ENCODE data around the gene PDE4B. TPM values are rescaled to one million over a fixed set of nuclear protein-coding genes. Genes with fewer than 3 reads are reported as not detected.
A peak's percentile ranks its signal among the peaks of the same experiment; 100 is the strongest.

The PDE4B gene
- total and polyA plus RNA-seq, 3 experiments from 2014 or later, result 29.7 to 34.5 (median 31.4) TPM

DNA sequence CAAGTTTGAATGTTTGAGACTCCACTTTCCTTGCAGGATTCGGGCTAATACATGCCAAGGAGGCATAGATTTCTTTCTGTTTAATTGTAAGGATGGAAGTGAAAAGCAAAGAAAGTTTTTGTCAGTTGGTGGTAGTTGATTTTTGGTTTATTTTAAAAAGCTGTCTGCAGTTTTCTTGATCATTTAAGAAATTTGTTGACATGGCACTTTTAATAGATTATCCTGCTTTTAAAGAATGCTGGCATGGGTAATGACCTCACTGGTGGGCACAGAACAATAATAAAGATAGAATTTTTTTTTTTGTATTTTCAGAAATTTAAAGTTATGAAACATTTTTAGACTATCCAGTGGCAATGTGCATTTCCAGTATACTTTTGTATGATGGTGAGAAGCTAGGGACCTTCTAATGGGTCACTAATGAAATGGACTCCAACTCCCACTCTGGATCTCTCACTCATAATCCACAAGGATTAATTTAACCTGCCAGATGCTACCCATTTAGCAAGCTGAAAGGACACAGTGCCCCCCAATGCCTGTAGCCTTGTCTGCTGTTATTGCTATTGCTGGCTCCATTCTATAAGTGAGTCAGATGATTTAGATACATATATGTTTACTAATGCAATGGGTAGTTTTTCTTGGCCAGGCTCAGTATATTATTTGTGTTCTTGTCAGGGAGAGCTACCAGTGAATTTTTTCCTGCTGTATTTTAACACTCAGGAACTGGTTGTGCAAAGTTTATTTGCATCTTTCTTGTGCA, 551.1 kb downstream of the PDE4B start:
- no peaks in the 10 kb centered on the region for H3K27me3 Mint-ChIP-seq
- H3K27ac ChIP-seq (ENCODE audit: low read depth, low read length), result no peak overlapping the region
- no peaks in the 10 kb centered on the region for H3K9me3 Mint-ChIP-seq
- DNase-seq, result no peak
- H3K4me1 Mint-ChIP-seq, result peaks cover 73 to 94% (median 92%) of the 10 kb centered on the region in 3 donors
- CTCF ChIA-PET, result interaction anchor here (1.1 to 2.4 kb wide), 7 partner anchors 11 to 102 kb away, joined by 3 to 12 read pairs (median 5); no protein-coding TSS in a partner anchor
- peaks cover 0 to 54% (median 7%) of the 10 kb centered on the region in 3 donors for H3K36me3 Mint-ChIP-seq
- H3K27me3 ChIP-seq (ENCODE audit: insufficient read depth, low read length, poor library complexity, severe bottlenecking), result no peaks in the 10 kb centered on the region
- H3K36me3 ChIP-seq (ENCODE audit: insufficient read depth, low read length), result no peaks in the 10 kb centered on the region
- POLR2A ChIA-PET, result interaction anchor here (1.0 to 1.2 kb wide), 2 partner anchors 9 to 24 kb away, joined by 3 to 4 read pairs; no protein-coding TSS in a partner anchor
- H3K9me3 ChIP-seq (ENCODE audit: low read length), result no peaks in the 10 kb centered on the region
- peaks cover 83% of the 10 kb centered on the region for H3K4me1 ChIP-seq (ENCODE audit: insufficient read depth, low read length)
- H3K27ac Mint-ChIP-seq, result peak overlapping the region; percentile 51 to 92 (median 68)
- no peak overlapping the region for H3K4me3 ChIP-seq (ENCODE audit: low read length)
- H3K4me3 Mint-ChIP-seq, result peak overlapping the region in 6 of 7 donors; percentile 19 to 73 (median 48)

DNA sequence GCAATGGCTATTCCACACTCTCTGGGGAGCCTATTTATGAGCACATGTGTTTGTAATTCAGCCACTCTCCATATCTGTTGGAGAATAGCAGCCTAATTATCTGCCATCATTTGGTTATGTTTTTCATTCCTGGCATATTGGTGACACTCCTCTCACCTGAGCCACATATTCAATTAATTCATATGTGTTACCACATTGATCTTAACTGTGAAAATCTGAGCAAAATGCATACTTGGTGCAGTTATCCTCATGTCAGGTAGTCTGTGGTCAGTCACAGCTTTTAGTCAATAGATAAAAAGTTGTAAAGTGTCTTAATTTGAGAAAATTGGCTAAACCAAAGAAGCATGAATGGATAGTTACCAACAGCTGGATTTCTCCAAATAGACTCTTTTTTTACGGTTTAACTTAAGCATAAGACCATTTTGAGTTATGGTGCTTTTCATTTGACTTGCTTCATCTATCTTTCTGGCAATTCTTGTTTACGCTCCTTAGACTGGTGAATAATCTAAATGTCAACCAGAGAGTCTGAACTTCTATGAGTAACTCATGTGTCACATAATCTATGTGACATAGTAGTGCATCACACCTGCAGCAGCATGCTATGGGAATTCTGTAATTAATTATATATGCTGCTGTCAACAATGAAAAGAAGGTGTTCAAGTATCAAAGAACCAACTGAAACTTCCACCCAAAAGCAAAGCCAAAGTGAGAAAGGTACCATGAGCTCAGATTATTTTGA, 553.5 kb downstream of the PDE4B start:
- H3K4me3 Mint-ChIP-seq, result peak overlapping the region; percentile 31 to 65 (median 44)
- Histone ChIP-seq H3K4me3 (ENCODE audit: low read length) (no peak overlapping the region), H3K9me3 (ENCODE audit: low read length) (no peaks in the 10 kb centered on the region), H3K36me3 (ENCODE audit: insufficient read depth, low read length) (no peaks in the 10 kb centered on the region), H3K4me1 (ENCODE audit: insufficient read depth, low read length) (peaks cover 87% of the 10 kb centered on the region), H3K27ac (ENCODE audit: low read depth, low read length) (no peak overlapping the region), H3K27me3 (ENCODE audit: insufficient read depth, low read length, poor library complexity, severe bottlenecking) (no peaks in the 10 kb centered on the region)
- H3K4me1 Mint-ChIP-seq, result peaks cover 83 to 96% (median 94%) of the 10 kb centered on the region in 3 donors
- no peaks in the 10 kb centered on the region for H3K9me3 Mint-ChIP-seq
- H3K27me3 Mint-ChIP-seq, result no peaks in the 10 kb centered on the region
- peak overlapping the region; percentile 70 to 95 (median 86) for H3K27ac Mint-ChIP-seq
- POLR2A ChIA-PET, result interaction anchor here (1.0 to 1.8 kb wide), 2 partner anchors 10 kb away, joined by 5 read pairs; no protein-coding TSS in a partner anchor
- peaks cover 0 to 44% (median 3%) of the 10 kb centered on the region in 3 donors for H3K36me3 Mint-ChIP-seq
- no peak for DNase-seq
- CTCF ChIA-PET, result interaction anchor here (1.1 to 2.4 kb wide), 4 partner anchors 12 to 100 kb away, joined by 5 to 9 read pairs (median 6); no protein-coding TSS in a partner anchor

DNA sequence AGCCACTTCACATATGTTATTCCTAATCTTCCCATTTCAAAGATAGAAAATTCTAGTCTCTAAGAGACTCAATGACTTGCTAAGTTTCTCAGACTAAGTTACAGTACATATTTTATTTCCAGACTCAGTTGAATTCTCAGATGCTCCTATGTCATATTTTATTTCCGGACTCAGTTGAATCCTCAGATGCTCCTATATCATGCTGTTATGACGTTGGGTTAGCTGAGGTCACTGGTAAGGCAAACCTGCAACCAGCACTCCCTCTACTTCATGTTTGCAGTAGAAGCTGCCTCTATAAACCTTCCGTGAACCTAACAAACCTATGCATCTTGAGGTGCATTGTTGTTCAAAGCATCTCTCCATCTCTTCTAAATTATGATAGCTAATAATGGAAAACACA, 554.2 kb downstream of the PDE4B start:
- Histone ChIP-seq H3K36me3 (ENCODE audit: insufficient read depth, low read length) (no peaks in the 10 kb centered on the region), H3K4me1 (ENCODE audit: insufficient read depth, low read length) (peaks cover 87% of the 10 kb centered on the region), H3K4me3 (ENCODE audit: low read length) (no peak overlapping the region), H3K27ac (ENCODE audit: low read depth, low read length) (no peak overlapping the region), H3K9me3 (ENCODE audit: low read length) (no peaks in the 10 kb centered on the region), H3K27me3 (ENCODE audit: insufficient read depth, low read length, poor library complexity, severe bottlenecking) (no peaks in the 10 kb centered on the region)
- Mint-ChIP-seq H3K4me1 (peaks cover 83 to 96% (median 94%) of the 10 kb centered on the region in 3 donors), H3K4me3 (peak overlapping the region; percentile 24 to 72 (median 59)), H3K27ac (peak overlapping the region in 7 of 8 donors; percentile 70 to 95 (median 87)), H3K27me3 (no peaks in the 10 kb centered on the region), H3K9me3 (no peaks in the 10 kb centered on the region), H3K36me3 (peaks cover 2 to 44% (median 3%) of the 10 kb centered on the region in 3 donors)
- ChIA-PET CTCF (interaction anchor here (1.0 to 2.4 kb wide), 5 partner anchors 13 to 99 kb away, joined by 4 to 9 read pairs (median 6); no protein-coding TSS in a partner anchor), POLR2A (interaction anchor here (1.0 to 1.4 kb wide), 2 partner anchors 11 to 14 kb away, joined by 3 to 5 read pairs; no protein-coding TSS in a partner anchor)
- no peak for DNase-seq

DNA sequence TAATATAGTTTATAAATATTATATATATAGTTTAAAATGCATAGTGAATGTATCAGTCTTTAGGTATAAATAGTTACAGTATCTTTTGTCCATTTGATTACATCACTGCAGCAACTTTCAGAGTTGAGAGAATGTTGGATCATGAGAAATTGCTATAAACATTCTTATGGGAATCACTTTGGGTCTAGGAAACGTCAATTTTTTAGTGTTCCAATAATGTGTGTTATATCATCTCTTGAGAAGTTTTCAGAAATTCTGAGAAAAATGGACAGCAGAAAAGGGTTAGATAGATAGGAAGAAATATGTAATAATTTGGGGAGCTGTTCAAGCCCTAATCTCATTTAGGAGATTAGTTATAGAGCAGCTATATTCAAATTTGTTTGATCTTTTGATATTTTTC, 556.1 kb downstream of the PDE4B start:
- Histone ChIP-seq H3K4me1 (ENCODE audit: insufficient read depth, low read length) (peaks cover 89% of the 10 kb centered on the region), H3K27me3 (ENCODE audit: insufficient read depth, low read length, poor library complexity, severe bottlenecking) (no peaks in the 10 kb centered on the region), H3K36me3 (ENCODE audit: insufficient read depth, low read length) (no peaks in the 10 kb centered on the region), H3K4me3 (ENCODE audit: low read length) (no peak overlapping the region), H3K27ac (ENCODE audit: low read depth, low read length) (no peak overlapping the region), H3K9me3 (ENCODE audit: low read length) (no peaks in the 10 kb centered on the region)
- Mint-ChIP-seq H3K27me3 (no peaks in the 10 kb centered on the region), H3K27ac (peak overlapping the region; percentile 80 to 98 (median 95)), H3K9me3 (no peaks in the 10 kb centered on the region), H3K36me3 (peaks cover 6 to 47% (median 7%) of the 10 kb centered on the region in 3 donors), H3K4me1 (peaks cover 90 to 100% (median 99%) of the 10 kb centered on the region in 3 donors), H3K4me3 (peak overlapping the region in 5 of 7 donors; percentile 51 to 89 (median 62))
- no peak for DNase-seq
- POLR2A ChIA-PET, result interaction anchor here (1.0 to 2.2 kb wide), 2 partner anchors 10 to 12 kb away, joined by 3 to 10 read pairs; no protein-coding TSS in a partner anchor
- CTCF ChIA-PET, result interaction anchor here (3.3 kb wide), 1 partner anchor 13 kb away, joined by 9 read pairs; no protein-coding TSS in a partner anchor

DNA sequence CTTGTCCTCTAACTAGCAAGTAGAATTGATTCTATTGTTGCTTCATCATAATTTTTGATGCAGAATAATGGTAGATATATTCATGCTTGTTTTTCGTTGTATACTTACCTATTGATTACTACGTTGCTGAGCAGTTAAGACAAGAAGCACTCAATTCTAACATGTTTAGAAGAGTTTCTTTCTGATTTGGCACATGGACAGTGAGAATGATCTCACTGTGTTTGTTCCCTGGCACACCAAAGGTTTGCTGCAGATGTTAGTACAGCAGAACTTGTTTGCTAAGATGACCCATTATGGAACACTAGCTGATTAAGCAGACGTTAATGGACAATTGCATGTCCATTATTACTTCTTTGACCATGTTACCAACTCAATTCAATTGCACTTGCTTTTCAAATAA, 556.5 kb downstream of the PDE4B start:
- H3K4me3 Mint-ChIP-seq, result peak overlapping the region in 6 of 7 donors; percentile 51 to 89 (median 68)
- H3K9me3 Mint-ChIP-seq, result no peaks in the 10 kb centered on the region
- H3K36me3 Mint-ChIP-seq, result peaks cover 6 to 44% (median 7%) of the 10 kb centered on the region in 3 donors
- Histone ChIP-seq H3K27me3 (ENCODE audit: insufficient read depth, low read length, poor library complexity, severe bottlenecking) (no peaks in the 10 kb centered on the region), H3K27ac (ENCODE audit: low read depth, low read length) (no peak overlapping the region), H3K4me1 (ENCODE audit: insufficient read depth, low read length) (peaks cover 89% of the 10 kb centered on the region), H3K36me3 (ENCODE audit: insufficient read depth, low read length) (no peaks in the 10 kb centered on the region), H3K9me3 (ENCODE audit: low read length) (no peaks in the 10 kb centered on the region), H3K4me3 (ENCODE audit: low read length) (peak overlapping the region; percentile 8)
- CTCF ChIA-PET, result interaction anchor here (3.3 to 4.1 kb wide), 2 partner anchors 13 to 17 kb away, joined by 9 to 22 read pairs; no protein-coding TSS in a partner anchor
- H3K27ac Mint-ChIP-seq, result peak overlapping the region; percentile 80 to 98 (median 95)
- no peak for DNase-seq
- POLR2A ChIA-PET, result interaction anchor here (1.0 to 2.2 kb wide), 3 partner anchors 10 to 16 kb away, joined by 3 to 10 read pairs (median 3); no protein-coding TSS in a partner anchor
- peaks cover 86 to 100% (median 99%) of the 10 kb centered on the region in 3 donors for H3K4me1 Mint-ChIP-seq
- no peaks in the 10 kb centered on the region for H3K27me3 Mint-ChIP-seq

DNA sequence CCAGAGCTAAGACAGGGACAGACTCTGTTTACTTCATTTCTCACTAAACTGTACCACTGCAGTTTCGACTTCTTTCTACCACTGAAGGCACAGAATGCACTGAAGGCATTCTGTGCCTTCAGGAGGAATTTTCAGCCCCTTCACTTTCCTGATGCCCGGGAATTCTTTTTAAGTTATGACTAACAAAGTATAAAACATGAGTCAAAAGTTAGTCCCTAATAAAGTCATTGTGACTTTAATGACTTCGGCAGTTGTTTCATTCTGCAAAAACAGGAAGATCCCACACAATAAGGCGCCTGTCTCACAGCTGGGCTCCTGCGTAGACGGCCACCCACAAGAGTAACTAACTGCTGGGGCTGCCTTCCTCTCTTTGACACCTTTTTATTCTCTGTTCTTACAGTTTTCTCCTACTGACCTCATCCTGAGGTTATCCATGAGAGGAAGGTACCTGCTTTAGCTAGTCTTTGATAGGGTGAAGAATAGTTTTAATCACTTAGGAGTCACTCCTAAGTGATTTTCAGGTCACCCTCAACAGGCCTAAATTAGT, 557.4 kb downstream of the PDE4B start:
- H3K4me3 ChIP-seq (ENCODE audit: low read length), result peak overlapping the region; percentile 8

DNA sequence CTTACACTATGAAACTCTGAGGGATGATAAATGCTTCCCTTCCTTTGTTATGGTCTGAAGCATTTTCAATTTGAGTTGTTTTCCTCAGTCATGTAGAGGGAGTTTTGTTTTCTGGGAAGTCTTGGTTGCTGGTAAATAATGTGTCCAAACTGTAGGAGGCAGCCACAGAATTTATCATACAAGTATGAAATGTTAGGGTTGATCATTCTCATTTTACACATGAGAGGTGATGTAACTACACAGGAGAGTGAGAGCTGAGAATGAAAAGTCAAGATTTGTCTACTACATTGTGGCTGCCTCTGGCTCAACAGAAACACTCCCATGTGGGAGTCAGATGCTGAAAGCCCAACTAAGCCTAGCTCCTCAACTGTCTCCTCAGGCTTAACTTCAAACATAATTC, 558.8 kb downstream of the PDE4B start:
- Histone ChIP-seq H3K9me3 (ENCODE audit: low read length) (no peaks in the 10 kb centered on the region), H3K4me3 (ENCODE audit: low read length) (peak overlapping the region; percentile 12), H3K36me3 (ENCODE audit: insufficient read depth, low read length) (no peaks in the 10 kb centered on the region), H3K4me1 (ENCODE audit: insufficient read depth, low read length) (peaks cover 84% of the 10 kb centered on the region), H3K27ac (ENCODE audit: low read depth, low read length) (peak overlapping the region; percentile 65), H3K27me3 (ENCODE audit: insufficient read depth, low read length, poor library complexity, severe bottlenecking) (no peaks in the 10 kb centered on the region)
- POLR2A ChIA-PET, result interaction anchor here (1.2 to 2.1 kb wide), 2 partner anchors 14 to 16 kb away, joined by 3 to 13 read pairs; no protein-coding TSS in a partner anchor
- Mint-ChIP-seq H3K36me3 (peaks cover 14 to 45% (median 15%) of the 10 kb centered on the region in 3 donors), H3K4me1 (peaks cover 84 to 100% (median 97%) of the 10 kb centered on the region in 3 donors), H3K4me3 (peak overlapping the region; percentile 46 to 89 (median 71)), H3K27me3 (no peaks in the 10 kb centered on the region), H3K9me3 (no peaks in the 10 kb centered on the region), H3K27ac (peak overlapping the region; percentile 80 to 98 (median 95))
- CTCF ChIA-PET, result interaction anchor here (1.1 to 4.1 kb wide), 3 partner anchors 14 to 19 kb away, joined by 3 to 22 read pairs (median 9); no protein-coding TSS in a partner anchor
- no peak for DNase-seq

More for the DNA sequence above, 557.4 kb downstream of the PDE4B start:
- H3K27me3 Mint-ChIP-seq, result no peaks in the 10 kb centered on the region
- H3K4me1 ChIP-seq (ENCODE audit: insufficient read depth, low read length), result peaks cover 86% of the 10 kb centered on the region
- H3K27ac ChIP-seq (ENCODE audit: low read depth, low read length), result peak overlapping the region; percentile 17
- H3K27ac Mint-ChIP-seq, result peak overlapping the region; percentile 80 to 98 (median 95)
- H3K9me3 ChIP-seq (ENCODE audit: low read length), result no peaks in the 10 kb centered on the region
- CTCF ChIA-PET, result interaction anchor here (0.7 to 4.1 kb wide), 9 partner anchors 10 to 97 kb away, joined by 3 to 22 read pairs (median 3); no protein-coding TSS in a partner anchor
- H3K27me3 ChIP-seq (ENCODE audit: insufficient read depth, low read length, poor library complexity, severe bottlenecking), result no peaks in the 10 kb centered on the region
- H3K9me3 Mint-ChIP-seq, result no peaks in the 10 kb centered on the region
- peak overlapping the region; percentile 62 to 89 (median 77) for H3K4me3 Mint-ChIP-seq
- peaks cover 3 to 42% (median 9%) of the 10 kb centered on the region in 3 donors for H3K36me3 Mint-ChIP-seq
- H3K4me1 Mint-ChIP-seq, result peaks cover 85 to 100% (median 98%) of the 10 kb centered on the region in 3 donors
- no peaks in the 10 kb centered on the region for H3K36me3 ChIP-seq (ENCODE audit: insufficient read depth, low read length)
- DNase-seq, result peak; percentile 40 to 81 (median 75)
- POLR2A ChIA-PET, result interaction anchor here (1.2 to 2.2 kb wide), 5 partner anchors 11 to 98 kb away, joined by 3 to 13 read pairs (median 3); no protein-coding TSS in a partner anchor

Measured in CD8-positive, alpha-beta memory T cell (primary cell).